Stimulated activated CD4-positive, alpha-beta T cell treated with anti-CD3 and anti-CD28 coated beads, Interleukin-1b, Interleukin-23, amount 100 ng/mL, for 48 hours (primary cell): ENCODE measurements around the gene GSTP1.
A peak's percentile ranks its signal among the peaks of the same experiment; 100 is the strongest.
"Not testable (repeated sequence)": the region's sequence is repeated elsewhere in the genome, so short reads cannot be mapped to it uniquely, and the experiment has no call there.

Experiments
- DNase-seq: peaks from one replicate; pipeline ENCODE4 v3.0.0-alpha.2; 2020

GSTP1 gene

DNA sequence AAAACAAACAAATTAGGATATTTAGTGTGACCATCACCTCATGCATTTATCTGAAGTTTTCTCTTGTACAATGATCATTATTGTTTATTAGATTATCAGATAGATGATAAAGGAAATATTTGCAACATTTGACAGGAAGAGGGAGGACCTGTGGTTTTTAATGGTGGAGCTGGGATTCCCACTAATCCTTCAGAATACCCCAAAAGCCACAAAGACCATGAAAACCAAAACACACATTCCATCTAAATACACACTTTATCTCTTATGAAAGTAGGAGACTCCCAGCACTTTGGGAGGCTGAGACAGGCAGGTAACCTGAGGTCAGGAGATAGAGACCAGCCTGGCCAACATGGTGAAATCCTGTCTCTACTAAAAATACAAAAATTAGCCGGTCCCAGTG is 15.5 kb downstream of the GSTP1 start:
- no peak for DNase-seq

DNA sequence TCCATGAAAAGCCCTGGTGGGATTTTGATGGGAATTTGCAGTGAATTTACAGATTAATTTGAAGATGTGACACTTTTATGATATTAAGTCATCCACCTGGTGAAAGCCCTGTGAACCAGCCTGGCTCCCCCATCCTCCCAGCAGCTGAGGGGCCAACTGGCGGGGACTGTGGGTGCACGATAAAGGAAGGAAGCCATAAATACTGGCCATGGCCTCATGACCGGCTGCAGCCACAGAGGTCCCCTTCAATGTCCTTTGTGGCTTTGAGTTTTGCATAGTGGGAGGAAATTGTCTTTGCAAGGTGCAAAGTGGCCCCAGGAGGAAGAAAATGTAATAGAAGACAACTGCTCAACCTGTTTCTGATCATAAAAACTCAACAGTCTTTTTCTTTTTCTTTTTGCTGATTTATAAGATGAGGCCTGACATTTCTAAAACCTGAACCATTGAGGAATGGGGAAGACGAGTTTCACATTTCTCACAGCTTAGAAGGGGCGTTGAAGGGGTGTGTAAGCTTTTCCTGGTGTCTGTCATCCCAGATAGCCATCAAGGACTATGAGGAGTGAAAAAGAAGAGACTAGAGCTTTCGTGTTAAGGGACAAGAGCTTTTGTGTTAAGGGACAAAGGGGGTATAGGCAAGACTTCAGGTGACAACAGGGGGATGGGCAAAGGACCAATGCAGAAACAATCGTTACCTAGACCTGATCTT is 16.9 kb downstream of the GSTP1 start:
- no peak for DNase-seq

DNA sequence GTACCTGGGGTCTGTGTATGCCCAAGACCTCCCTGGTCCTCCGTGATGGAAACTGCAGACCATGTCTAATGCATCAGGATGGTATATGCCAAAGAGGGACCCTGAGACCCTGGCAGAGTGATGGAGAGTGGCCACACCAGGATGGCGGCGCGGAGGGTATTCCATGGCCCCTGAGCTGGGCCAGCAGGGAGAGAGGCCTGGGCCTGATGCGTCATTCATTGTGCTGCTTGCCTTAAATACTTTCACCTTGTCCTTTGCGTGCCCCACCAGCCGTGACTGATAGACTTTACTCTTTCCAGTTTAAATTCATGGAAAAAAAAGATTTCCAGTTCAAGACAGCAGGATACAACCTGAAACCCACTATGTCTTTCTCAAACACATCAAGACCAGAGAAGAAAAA is 17.5 kb downstream of the GSTP1 start:
- no peak for DNase-seq

DNA sequence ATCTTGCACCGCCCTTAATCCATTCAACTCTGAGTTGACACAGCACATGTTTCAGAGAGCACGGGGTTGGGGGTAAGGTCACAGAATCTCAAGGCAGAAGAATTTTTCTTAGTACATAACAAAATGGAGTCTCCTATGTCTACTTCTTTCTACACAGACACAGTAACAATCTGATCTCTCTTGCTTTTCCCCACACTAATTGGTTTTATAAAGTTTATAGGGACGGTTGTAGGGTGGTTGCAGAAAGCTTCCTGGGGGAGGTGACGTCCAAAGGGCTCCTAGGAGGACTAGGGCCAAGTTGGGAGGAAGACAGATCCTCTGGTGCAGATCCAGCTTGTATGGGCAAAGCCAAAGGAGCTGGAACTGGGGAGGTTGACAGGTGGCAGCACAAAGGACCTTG is 20.5 kb downstream of the GSTP1 start:
- DNase-seq, result not testable (repeated sequence)

DNA sequence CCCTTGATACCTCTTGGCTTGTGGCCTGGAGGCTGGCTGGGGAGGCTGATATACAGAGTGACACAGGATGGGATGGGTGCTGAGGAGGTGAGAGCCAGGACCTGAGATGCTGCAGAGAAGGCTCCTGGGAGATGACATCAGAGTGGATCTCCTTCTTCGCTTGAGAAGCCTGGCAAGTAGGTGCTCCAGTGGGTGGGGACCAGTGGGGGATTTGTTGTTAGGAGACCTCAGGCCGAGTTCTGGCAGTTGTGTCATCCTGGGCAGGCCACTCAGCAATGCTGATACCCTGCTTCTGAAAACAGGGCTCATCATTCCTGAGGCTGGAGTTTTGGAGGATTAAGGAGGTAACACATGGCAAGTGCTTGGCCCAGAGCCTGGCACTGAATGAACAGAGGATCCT is 21.2 kb downstream of the GSTP1 start:
- no peak for DNase-seq

DNA sequence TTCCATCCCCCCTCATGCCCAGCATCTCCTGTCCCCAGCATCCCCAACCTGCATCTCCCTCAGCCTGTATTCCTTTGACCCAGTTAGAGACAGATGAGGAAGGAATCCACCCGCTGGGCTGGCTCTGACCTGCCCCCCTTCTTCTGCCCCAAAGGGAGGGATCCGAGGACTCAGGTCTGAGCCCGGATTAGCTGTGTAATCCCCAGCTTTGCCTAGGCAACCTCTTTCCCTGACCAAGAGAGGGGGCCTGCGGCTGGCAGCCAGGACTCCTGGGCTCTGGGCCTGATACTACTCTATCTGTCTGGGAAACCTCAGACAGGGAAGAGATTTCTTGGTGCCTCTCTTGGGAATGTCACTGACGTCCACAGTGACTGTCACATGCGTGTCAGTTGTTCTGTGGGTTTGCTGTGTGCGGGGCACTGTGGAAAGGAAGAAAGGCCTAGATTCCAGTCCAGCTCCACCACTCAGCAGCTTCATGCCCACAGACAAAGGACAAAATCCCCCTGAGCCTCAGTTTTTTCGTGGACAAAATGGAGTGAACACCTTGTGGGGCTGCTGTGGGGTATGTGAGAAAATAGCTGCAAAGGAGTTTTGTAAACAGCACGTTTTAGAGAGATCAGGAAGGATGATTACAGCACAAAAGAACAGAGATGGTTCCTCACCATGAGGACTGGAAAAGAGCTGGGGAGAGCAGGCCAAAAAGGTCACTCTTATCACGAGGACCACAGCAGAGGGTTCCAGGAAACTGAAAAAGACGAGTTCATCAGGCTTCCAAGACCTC is 21.8 kb downstream of the GSTP1 start:
- DNase-seq, result no peak

DNA sequence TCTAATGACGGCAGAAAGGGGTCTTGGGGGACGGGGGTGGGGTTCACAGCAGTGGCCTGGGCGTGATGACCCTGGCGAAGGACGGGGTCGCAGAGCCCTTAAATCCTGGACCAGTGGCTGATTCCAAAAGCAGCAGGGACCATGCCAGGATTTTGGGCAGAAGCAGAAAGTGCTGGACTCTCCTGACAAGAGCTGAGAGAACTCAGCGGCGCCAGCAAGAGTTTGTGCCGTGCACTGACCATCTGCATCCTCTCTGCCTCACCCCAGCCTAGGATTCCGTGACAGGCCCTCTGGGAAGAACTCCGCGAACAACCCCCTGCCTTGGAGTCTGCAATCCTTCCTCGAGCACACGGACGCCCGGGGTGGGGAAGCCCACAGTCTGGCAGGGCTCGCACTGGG is 22.5 kb downstream of the GSTP1 start:
- DNase-seq, result no peak

DNA sequence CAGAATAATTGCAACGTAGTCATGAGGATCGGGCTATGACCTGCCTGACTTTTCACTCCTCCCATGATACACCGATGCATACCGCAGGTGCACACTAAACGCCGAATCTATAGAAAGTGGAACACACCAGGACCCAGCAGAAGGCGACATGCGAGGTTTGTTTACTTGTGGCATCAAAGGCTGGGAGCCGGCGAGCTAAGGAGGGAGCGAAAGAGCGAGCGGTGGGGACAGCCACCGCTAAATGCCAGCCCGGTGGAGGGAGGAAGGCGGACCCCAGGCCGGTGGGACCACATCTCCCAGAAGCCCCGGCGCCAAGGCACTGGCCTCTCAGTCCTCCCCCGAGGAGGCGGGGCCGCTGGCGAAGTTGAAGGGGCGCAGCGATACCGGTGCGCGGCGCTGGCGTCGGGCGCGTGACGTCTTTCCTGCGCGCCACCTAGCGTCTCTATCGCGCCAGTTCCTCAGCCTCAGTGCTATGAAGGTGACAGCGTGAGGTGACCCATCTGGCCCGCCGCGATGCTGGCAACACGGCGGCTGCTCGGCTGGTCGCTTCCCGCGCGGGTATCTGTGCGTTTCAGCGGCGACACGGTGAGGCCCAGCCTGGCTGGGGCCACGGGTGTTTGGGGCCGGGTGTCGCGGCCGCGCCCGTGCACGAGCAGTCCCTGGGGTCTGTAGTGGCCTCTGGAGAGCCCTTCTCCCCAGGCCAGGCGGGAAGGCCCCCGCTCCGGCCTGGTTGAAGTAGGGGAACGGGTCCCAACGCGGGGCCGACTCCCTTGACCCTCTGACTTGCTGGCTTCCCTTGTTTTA is 23.1 kb downstream of the GSTP1 start, which contains the start of gene NDUFV1:
Gene NDUFV1, plus strand, starts transcription at position 445 of the 804 bp plus-strand sequence. Its CDS starts 69 bp downstream, at position 514.
- peak; percentile 96 for DNase-seq

DNA sequence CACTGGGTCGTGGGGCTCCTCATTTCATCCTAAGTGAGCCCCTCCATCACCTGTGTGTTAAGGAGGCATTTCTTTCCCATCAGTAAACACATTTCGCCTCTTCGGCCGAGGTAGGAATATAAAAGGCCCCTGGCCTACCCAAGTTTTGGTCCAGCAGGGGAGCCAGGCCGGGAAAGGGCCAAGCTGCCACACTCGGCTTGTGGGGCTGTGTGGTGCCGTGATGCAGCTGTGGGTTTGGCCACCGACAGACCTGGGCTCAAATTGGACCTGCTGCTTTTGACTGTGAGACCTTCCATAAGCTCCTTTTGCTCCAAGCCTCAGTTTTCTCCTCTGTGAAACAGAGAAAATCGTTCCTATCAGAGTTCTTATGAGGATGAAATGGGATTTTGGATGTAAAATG is 23.9 kb downstream of the GSTP1 start:
- no peak for DNase-seq

DNA sequence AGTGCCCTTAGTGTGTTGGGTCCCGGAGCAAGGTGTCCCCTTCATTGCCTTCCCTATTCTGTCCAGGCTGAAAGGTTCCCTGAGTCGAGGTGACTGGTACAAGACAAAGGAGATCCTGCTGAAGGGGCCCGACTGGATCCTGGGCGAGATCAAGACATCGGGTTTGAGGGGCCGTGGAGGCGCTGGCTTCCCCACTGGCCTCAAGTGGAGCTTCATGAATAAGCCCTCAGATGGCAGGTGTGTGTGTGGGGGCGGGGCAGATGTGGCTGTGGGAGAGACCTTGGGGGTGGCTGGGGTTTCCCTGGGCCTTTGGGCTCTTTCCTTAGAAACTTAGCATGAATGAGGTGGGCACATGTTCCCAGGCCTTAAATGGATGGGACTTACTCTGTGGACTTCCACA is 24.9 kb downstream of the GSTP1 start:
- DNase-seq, result no peak

DNA sequence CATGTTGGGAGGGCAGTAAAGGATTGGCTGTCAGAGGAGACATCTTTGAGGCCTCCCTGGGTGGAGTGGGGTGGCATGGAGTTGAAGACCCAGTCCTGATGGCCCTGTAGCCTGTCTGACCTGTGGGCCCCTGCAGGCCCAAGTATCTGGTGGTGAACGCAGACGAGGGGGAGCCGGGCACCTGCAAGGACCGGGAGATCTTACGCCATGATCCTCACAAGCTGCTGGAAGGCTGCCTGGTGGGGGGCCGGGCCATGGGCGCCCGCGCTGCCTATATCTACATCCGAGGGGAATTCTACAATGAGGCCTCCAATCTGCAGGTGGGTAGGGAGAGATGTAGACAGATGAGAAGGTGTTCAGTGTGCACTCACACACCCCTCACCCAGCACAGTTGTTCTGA is 25.7 kb downstream of the GSTP1 start:
- no peak for DNase-seq

DNA sequence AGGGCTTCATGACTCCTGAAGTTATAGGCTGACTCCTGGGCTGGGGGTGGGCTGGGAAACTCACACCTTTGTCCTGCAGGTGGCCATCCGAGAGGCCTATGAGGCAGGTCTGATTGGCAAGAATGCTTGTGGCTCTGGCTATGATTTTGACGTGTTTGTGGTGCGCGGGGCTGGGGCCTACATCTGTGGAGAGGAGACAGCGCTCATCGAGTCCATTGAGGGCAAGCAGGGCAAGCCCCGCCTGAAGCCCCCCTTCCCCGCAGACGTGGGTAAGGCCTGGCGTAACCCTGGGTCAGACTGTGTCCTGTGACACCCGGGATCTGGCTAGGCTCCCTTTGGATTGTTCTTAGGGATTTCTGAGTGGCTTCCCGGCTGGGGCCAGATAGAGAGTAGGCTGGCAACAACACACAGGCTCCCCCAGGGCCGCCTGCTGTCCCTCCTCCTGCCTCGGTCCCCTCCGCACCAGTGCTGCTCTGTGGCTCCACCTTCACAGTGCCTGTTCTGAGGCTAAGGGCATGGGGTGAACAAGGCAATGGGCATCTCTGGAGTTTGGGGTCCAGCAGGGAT is 26.8 kb downstream of the GSTP1 start:
- no peak for DNase-seq

DNA sequence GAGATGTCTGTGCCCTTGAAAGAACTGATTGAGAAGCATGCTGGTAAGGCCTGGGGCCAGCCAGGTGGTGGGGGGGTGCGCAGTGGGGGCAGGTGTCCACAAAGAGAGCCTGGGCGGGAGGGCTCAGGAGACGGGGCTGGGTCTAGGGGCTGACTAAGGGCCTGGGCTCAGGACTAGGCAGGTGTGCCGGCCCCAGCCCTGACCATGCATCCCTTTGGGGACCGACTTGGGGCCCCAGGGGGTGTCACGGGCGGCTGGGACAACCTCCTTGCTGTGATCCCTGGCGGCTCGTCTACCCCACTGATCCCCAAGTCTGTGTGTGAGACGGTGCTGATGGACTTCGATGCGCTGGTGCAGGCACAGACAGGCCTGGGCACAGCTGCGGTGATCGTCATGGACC is 27.6 kb downstream of the GSTP1 start:
- no peak for DNase-seq

DNA sequence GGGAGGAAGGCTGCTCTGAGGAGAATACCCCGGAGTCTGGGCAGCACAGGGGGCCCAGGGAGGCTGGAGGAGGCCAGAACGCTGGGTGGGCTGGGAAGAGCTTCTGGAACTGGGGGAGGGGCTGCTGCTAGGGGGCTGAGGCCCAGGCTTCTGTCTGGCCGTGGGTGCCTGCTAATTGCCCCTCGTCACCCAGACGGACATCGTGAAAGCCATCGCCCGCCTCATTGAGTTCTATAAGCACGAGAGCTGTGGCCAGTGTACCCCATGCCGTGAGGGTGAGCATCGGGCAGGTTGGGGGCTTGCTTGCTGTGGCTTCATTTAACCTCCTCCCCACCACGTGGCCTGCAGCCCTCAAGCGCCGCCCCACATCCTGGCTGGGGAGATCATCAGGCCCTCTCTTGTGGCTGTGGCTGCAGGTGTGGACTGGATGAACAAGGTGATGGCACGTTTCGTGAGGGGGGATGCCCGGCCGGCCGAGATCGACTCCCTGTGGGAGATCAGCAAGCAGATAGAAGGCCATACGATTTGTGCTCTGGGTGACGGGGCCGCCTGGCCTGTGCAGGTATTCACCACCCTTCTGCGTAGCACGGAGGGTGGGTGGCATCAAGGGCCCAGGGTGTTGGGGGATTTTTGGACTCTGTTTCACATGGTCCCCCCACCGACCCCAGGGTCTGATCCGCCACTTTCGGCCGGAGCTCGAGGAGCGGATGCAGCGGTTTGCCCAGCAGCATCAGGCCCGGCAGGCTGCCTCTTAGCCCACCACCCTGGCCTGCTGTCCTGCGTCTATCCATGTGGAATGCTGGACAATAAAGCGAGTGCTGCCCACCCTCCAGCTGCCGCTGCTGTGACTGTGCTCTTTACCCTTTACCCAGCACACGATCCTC is 28.3 kb downstream of the GSTP1 start:
- no peak for DNase-seq

DNA sequence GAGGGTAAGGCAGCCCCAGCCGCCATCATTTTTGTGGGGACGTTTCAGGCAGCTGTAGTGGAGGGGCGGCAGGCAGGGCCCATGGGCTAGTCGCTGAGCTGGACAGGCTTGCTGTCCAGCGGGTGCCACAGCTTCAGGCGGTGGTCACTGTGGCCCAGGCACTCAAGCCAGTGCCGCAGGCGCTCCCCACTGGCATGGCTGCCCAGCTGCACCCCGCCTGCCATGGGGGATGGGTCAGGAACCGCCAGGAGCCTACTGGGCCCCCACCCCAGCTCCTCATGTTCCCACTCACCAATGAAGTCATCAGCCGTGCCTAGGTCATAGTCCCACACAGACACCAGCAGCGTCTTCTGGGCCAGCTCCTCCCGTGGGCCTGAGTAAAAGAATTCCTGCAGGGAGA is 29.1 kb downstream of the GSTP1 start:
- no peak for DNase-seq

DNA sequence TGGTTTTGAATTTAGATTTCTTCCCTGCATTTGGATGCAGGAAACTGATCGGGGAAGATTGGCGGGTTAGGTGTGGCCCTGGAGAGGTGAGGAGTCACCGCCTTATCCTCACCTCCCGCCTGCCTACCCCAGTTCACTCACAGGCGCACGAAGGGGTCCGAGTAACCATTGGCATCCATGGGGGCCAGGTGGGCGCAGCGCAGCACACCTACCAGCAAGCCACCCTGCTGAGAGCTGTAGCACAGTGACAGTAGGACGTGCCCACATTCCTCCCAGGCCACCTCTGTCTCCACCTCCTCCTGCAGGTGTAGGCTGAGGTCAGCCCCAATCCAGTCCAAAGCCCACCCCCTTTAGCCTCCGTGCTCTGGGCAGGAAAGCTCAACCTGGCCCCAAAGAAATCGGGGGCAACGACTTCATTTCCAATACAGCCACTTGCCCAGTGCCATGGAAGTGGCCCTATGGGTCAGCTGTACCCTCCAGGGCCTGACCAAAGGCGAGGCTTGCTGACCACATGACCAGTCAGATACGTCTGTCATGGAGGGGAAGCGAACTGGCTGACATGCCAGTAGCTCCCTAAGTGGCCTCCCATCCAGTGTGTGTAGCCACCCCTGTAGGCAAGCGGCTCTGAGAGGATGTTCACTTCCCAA is 29.8 kb downstream of the GSTP1 start:
- DNase-seq, result no peak

DNA sequence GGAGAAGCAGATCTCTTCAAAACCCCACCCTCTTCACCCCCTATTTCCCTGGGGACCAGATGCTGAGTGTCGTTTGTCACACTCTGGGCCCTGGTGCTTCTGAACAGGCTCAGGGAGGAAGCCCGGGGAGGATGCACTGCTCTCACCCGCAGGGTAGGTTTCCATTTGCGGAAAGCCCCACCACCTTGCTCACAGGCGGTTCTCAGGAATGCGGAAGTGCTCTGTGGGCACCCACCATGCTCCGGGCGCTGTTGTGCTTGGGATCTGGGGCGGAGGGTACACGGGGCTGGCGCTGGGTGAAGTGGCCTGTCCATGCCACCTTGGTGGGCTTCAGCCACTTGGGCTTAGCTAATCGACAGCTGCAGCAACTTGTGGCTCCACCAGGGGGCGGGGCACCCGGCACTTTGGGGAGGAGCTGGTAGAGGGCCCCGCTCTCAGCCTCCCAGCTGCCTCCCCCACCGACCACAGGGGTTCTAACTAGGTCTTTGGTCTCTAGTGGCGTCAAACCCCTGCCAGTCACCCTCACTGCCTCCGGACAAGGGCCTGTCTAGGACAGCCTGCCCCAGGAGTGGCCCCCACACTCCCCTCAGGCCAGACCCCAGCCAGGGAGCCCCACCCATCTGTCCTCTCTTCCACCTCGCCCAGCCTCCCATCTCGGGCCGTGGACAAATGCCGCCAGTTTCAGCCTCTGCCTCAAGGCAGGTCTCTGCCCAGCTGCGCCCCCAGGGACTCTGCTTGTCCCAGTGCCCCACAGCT is 30.5 kb downstream of the GSTP1 start:
- peak; percentile 84 for DNase-seq

DNA sequence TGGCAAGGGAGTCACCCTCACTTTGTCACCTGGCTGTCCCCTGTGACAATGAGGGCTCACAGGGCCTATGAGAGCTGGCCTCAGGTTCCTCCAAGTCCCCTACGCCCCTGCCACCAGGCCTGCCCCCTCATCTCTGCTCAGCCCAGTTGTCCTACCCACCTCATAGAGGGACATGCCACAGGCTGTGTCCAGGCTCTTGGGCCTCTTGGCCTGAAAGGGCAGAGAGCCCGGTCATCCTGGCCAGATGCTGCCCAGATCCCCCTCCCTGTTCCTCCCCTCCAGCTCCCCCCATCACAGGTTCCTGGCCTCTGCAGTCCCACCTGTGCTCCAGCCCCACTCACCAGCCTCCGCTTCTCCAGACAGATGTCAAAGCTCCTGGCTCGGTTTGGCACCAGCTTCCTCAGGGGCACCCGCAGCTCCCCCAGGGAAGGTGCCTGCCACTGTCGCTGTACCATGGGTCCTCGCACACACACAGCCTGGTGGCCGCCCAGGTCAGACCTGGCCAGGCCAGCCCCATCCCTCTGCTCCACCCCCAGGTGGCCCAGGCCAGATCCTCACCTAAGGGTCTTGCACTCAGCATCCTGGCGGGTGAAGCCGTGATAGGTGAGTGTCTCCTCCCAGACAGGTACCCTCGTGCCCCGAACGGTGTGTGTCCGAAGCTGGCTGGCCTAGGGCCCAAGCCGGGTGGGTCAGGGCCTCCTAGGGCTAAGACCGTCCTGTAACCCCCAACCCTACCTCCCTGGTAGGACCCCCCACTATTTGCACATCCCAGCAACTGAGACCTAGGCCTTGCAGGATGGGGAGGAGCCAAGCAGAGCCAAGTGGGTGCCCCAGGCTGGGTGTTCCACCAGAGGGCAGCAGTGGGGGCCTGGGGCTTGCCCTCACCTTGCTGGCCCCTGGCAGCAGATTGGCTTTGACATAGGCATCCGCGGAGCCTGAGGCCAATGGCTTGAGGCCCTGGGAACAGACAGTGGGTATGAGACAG is 31.4 kb downstream of the GSTP1 start:
- peak; percentile 72 for DNase-seq

DNA sequence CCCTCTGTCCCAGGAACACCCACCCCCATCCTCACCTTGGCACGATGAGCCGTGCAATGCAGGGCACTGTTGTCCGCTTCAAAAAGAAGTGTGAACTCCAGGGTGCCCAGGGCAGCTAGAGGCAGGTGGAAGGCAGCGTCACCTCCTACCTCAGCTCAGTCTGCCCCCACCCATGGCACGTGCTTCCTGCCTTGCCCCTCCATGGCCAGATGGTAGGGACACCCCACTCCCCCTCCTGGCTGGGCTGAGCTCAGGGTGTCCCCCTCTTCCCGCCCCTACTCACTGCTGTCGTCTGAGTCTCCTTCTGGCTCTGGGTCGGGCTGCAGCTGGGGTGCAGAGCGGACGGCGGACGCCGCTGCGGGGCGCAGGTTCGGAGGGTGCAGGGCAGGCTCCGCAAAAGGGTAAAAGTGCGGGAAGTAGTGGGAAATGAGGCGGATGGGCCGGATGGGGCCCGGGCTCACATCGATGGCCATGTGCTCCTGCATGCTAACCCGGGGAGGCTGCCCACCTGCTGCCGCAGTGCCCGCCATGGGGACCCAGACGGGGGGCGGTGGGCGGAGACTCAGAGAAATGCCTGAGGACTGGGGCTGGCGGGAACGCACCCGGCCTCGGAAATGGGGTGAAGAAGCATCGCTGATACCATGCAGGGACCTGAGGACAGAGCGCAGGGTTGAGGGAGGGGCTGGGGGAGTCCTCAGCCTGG is 32.3 kb downstream of the GSTP1 start:
- DNase-seq, result no peak
